Activated naive CD8-positive, alpha-beta T cell (primary cell): ENCODE data around the gene PEAR1.

ENCODE experiments used
- H3K27ac Mint-ChIP-seq: one replicate; pipeline ENCODE4 v1.8.0; 2021; ENCODE audit warnings: mixed read lengths
- H3K27me3 Mint-ChIP-seq: one replicate; pipeline ENCODE4 v1.8.0; 2021; ENCODE audit warnings: mixed read lengths
- H3K36me3 Mint-ChIP-seq: one replicate; pipeline ENCODE4 v1.8.0; 2021; ENCODE audit warnings: mixed read lengths
- H3K4me1 Mint-ChIP-seq: one replicate; pipeline ENCODE4 v1.8.0; 2021; ENCODE audit warnings: low read depth, mixed read lengths
- H3K4me3 Mint-ChIP-seq: one replicate; pipeline ENCODE4 v1.8.0; 2021; ENCODE audit warnings: mild to moderate bottlenecking, mixed read lengths
- H3K9me3 Mint-ChIP-seq: one replicate; pipeline ENCODE4 v1.8.0; 2021; ENCODE audit warnings: low read depth, mixed read lengths

PEAR1 gene

DNA sequence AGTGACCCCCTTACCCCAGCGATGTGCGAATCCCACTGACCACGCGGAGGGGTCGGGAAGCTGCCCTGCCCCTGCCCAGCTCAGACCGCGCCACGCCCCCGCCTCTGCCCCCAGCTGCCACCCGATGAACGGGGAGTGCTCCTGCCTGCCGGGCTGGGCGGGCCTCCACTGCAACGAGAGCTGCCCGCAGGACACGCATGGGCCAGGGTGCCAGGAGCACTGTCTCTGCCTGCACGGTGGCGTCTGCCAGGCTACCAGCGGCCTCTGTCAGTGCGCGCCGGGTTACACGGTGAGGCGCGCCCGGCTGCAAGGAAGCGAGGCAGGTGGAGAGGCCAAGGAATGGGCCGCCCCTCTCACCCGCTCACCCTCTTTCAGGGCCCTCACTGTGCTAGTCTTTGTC, 15.0 kb downstream of the PEAR1 start:
- no peak overlapping the region for H3K27ac Mint-ChIP-seq
- no peaks in the 10 kb centered on the region for H3K27me3 Mint-ChIP-seq
- H3K9me3 Mint-ChIP-seq: no peaks in the 10 kb centered on the region
- H3K36me3 Mint-ChIP-seq: no peaks in the 10 kb centered on the region
- H3K4me1 Mint-ChIP-seq: no peaks in the 10 kb centered on the region
- no peak overlapping the region for H3K4me3 Mint-ChIP-seq

DNA sequence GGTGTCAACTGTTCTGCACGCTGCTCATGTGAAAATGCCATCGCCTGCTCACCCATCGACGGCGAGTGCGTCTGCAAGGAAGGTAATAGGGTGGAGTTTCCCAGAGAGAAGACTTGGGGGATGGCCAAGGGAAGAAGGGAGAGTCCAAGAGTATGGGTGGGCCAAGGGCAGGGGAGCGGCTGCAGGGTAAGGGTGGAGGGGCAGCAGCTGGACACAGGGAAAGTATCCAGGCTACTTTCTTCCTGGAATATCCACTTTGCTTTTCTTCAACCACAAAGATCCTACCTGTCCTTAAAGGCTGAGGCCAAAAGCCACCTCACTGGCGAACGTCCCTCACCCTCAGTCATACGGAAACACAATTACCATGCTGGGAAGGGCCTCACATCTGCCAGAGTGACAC, 15.4 kb downstream of the PEAR1 start:
- Mint-ChIP-seq H3K27me3 (no peaks in the 10 kb centered on the region), H3K9me3 (no peaks in the 10 kb centered on the region), H3K36me3 (no peaks in the 10 kb centered on the region), H3K27ac (no peak overlapping the region), H3K4me1 (no peaks in the 10 kb centered on the region), H3K4me3 (no peak overlapping the region)

DNA sequence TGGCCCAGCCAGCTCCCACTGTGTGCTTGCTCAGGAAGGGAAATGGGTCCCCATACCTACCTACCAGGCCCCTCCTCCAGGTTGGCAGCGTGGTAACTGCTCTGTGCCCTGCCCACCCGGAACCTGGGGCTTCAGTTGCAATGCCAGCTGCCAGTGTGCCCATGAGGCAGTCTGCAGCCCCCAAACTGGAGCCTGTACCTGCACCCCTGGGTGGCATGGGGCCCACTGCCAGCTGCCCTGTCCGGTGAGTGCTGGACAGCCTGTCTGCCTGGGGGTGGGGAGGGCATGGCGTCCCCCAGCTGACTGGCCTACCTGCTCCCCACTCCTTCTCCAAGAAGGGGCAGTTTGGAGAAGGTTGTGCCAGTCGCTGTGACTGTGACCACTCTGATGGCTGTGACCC, 16.2 kb downstream of the PEAR1 start:
- Mint-ChIP-seq H3K4me3 (no peak overlapping the region), H3K36me3 (no peaks in the 10 kb centered on the region), H3K9me3 (no peaks in the 10 kb centered on the region), H3K4me1 (no peaks in the 10 kb centered on the region), H3K27me3 (peaks cover under 1% of the 10 kb centered on the region), H3K27ac (no peak overlapping the region)

DNA sequence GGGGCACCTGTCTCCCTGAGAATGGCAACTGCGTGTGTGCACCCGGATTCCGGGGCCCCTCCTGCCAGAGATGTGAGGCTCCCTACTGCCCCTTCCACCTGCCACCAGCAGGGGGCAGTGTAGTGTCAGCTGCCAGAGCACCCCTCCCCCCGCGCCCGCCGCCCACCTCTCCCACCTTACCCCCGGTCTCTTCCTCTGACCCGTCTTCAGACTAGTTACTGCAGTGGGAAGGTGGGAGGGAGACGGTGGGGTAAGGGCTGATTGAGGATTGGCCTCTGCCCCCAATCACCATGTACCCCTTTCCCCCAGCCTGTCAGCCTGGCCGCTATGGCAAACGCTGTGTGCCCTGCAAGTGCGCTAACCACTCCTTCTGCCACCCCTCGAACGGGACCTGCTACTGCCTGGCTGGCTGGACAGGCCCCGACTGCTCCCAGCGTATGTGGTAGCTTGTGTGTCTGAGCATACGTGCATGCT, 16.8 kb downstream of the PEAR1 start:
- no peaks in the 10 kb centered on the region for H3K4me1 Mint-ChIP-seq
- peaks cover 3% of the 10 kb centered on the region for H3K27me3 Mint-ChIP-seq
- H3K36me3 Mint-ChIP-seq: no peaks in the 10 kb centered on the region
- H3K27ac Mint-ChIP-seq: no peak overlapping the region
- H3K4me3 Mint-ChIP-seq: no peak overlapping the region
- H3K9me3 Mint-ChIP-seq: no peaks in the 10 kb centered on the region

DNA sequence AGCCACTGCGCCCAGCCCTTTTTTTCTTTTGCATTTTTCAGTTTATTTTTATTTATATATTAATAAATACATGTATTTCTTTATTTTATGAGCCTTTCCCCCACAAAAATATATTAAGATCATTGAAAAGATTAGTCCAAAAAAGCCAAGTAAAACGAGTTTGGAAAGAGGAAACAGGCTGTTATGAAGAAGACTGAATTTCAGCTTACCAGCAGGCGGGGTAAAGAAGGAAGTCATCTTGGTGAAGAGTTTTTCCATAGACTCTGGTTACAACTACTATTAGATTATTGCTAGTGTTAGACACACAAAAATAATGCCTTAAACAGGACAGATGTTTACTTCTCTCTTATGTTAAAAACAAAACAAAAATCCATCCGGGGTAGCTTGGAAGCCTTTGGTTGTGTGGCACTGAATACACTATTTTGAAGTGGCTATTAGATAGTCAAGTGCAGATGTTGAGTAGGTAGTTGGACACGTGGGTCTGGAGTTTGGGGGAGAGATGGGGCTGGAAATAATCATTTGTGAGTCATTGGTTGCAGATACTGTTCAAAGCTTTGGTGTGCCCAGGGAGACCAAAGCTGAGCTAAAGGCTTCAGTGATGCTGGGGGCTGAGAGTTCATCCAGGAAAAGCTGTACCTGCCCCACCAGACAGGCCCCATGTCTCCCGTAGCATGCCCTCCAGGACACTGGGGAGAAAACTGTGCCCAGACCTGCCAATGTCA, 18.2 kb downstream of the PEAR1 start:
- H3K4me3 Mint-ChIP-seq: no peak overlapping the region
- no peaks in the 10 kb centered on the region for H3K36me3 Mint-ChIP-seq
- H3K27ac Mint-ChIP-seq: no peak overlapping the region
- H3K27me3 Mint-ChIP-seq: peaks cover 6% of the 10 kb centered on the region
- no peaks in the 10 kb centered on the region for H3K9me3 Mint-ChIP-seq
- no peaks in the 10 kb centered on the region for H3K4me1 Mint-ChIP-seq

DNA sequence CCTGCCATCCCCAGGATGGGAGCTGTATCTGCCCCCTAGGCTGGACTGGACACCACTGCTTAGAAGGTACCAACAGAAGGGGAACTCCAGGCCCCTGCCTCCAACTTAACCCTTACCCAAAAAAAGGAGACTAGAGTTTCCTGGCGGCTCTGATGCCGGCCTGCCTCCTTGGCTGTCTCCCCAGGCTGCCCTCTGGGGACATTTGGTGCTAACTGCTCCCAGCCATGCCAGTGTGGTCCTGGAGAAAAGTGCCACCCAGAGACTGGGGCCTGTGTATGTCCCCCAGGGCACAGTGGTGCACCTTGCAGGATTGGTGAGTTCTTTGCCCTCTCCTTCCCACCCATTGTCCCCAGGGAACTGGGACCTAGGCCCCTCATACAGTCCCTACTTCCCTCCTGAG, 18.8 kb downstream of the PEAR1 start:
- H3K36me3 Mint-ChIP-seq: no peaks in the 10 kb centered on the region
- no peaks in the 10 kb centered on the region for H3K4me1 Mint-ChIP-seq
- no peak overlapping the region for H3K27ac Mint-ChIP-seq
- H3K4me3 Mint-ChIP-seq: no peak overlapping the region
- H3K9me3 Mint-ChIP-seq: no peaks in the 10 kb centered on the region
- H3K27me3 Mint-ChIP-seq: peaks cover 10% of the 10 kb centered on the region

DNA sequence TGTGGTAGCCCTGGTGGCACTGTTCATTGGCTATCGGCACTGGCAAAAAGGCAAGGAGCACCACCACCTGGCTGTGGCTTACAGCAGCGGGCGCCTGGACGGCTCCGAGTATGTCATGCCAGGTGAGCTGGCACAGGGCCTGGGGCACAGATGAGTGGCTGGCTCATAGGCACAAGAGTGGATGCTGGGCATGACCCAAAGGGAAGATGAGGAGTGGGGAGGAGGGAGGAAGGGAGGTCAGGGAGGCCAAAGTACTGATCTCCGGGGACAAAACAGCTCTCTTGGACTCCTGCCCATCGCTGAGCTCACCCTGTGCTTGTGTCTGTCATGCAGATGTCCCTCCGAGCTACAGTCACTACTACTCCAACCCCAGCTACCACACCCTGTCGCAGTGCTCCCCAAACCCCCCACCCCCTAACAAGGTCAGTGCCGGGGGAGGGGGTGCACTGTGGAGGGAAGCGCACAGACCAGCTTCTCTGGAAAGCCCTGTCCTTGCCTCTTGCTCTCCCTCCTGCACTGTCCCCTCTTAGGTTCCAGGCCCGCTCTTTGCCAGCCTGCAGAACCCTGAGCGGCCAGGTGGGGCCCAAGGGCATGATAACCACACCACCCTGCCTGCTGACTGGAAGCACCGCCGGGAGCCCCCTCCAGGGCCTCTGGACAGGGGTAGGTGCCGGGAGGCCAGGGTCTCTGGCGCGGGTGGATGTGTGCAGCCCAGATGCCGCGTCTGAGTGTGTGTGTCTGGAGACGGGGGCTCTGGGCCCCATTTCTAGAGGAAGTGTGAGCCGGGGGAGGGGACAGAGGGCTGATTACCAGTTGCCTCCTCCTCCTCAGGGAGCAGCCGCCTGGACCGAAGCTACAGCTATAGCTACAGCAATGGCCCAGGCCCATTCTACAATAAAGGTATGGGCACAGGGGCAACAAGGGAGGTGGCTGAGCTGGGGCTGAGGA, 19.6 kb downstream of the PEAR1 start:
- Mint-ChIP-seq H3K9me3 (no peaks in the 10 kb centered on the region), H3K4me3 (no peak overlapping the region), H3K27ac (no peak overlapping the region), H3K4me1 (no peaks in the 10 kb centered on the region), H3K27me3 (peaks cover 12% of the 10 kb centered on the region), H3K36me3 (no peaks in the 10 kb centered on the region)

DNA sequence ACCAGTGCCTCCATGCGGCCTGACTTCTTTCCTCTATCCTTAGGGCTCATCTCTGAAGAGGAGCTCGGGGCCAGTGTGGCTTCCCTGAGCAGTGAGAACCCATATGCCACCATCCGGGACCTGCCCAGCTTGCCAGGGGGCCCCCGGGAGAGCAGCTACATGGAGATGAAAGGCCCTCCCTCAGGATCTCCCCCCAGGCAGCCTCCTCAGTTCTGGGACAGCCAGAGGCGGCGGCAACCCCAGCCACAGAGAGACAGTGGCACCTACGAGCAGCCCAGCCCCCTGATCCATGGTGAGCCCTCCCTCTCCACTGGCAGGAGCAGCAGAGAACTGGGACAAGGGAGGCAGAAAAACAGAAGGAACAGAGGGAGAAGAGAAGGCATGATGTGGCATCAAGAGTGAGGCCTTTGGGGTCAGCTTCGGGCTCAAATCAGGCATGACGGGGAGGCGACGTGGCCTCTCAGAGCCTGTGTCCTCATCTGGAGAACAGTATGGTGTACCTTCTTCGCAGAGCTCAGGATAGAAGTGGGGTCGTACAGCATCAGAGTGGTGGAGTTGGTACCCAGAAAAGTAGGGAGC, 20.4 kb downstream of the PEAR1 start:
- Mint-ChIP-seq H3K4me1 (no peaks in the 10 kb centered on the region), H3K4me3 (no peak overlapping the region), H3K9me3 (no peaks in the 10 kb centered on the region), H3K27me3 (peaks cover 17% of the 10 kb centered on the region), H3K36me3 (no peaks in the 10 kb centered on the region), H3K27ac (no peak overlapping the region)

DNA sequence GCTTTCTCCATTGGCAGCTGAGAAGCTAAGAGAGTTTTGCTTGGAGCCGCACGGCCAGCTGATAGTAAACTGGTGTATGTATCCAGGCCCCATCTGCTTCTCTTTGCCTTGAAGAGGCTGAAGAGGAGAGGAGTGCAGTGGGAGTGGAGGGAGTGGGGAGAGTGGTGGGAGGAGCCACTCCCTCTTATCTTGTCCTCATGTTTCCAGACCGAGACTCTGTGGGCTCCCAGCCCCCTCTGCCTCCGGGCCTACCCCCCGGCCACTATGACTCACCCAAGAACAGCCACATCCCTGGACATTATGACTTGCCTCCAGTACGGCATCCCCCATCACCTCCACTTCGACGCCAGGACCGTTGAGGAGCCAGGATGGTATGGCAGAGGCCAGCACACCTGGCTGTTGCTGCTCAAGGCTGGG, 20.9 kb downstream of the PEAR1 start:
- no peaks in the 10 kb centered on the region for H3K9me3 Mint-ChIP-seq
- H3K4me3 Mint-ChIP-seq: no peak overlapping the region
- no peaks in the 10 kb centered on the region for H3K4me1 Mint-ChIP-seq
- no peak overlapping the region for H3K27ac Mint-ChIP-seq
- peaks cover 20% of the 10 kb centered on the region for H3K27me3 Mint-ChIP-seq
- no peaks in the 10 kb centered on the region for H3K36me3 Mint-ChIP-seq

DNA sequence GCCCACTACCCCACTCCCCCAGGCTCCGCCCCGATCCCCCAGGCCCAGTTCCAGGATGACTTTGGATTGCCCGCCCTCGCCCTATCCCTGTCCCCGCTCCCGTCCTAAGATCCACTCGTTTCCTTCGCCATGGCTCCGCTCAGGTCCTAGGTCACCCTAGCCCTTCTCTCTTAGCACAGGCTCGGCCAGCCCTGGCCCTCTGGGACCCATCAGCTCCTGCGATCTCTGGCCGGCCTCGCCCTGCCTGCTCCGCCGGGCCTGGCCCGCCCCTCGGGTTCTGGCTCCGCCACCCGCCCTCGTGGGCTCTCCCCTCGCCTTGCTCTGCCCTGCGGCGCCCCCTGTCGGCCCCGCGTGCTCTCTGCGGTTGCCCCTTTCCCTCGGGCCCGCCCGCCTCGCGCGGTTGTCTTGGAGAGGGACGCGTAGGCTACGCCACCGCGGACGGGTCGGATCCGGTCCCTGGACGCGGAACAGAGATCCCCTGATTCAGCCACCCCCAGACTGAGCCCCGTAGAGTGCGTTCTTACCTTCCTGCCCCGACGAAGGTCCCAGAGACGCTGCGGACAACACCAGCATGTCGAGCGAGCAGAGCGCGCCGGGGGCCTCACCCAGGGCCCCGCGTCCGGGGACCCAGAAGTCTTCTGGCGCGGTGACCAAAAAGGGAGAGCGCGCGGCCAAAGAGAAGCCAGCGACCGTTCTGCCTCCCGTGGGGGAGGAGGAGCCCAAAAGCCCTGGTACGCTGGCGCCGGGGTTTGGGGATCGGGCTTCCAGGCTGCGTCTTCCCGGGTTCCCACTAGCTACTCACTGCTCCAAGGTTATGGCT, 26.9 kb downstream of the PEAR1 start, which contains the start of gene LRRC71:
Gene LRRC71 (plus strand): TSS at position 400 of the 820 bp plus-strand sequence. CDS start 172 bp downstream, at position 572.
- peak within 1 kb of the TSS; percentile 40 for H3K4me3 Mint-ChIP-seq
- no peak within 1 kb of the TSS for H3K27ac Mint-ChIP-seq
- H3K4me1 Mint-ChIP-seq: peaks cover 11% of the 10 kb centered on the region
- H3K36me3 Mint-ChIP-seq: no peaks in the 10 kb centered on the region
- no peaks in the 10 kb centered on the region for H3K9me3 Mint-ChIP-seq
- peaks cover 44% of the 10 kb centered on the region for H3K27me3 Mint-ChIP-seq

DNA sequence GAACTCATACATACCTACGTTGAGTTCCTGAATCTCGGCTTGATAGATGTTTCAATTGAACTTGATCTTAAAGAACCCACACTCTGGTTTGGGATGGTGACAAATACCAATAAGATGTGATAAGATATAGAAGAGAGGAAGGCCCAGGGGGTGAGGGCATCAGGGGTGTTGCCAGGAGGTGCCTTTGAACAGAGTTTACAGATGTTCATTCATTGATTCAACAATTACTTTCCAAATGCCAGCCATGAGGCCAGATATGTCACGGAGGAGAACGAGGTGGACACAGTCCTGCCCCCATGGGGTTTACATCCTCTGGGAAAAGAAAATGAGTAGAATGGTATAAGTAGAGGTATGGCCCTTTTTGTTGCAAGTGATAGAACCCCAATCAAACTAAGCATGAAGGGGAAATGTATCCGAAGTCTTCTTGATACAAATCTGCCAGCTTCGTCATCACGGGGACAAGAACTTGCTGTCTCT, 27.6 kb downstream of the PEAR1 start:
- no peak overlapping the region for H3K4me3 Mint-ChIP-seq
- H3K36me3 Mint-ChIP-seq: no peaks in the 10 kb centered on the region
- H3K27ac Mint-ChIP-seq: no peak overlapping the region

DNA sequence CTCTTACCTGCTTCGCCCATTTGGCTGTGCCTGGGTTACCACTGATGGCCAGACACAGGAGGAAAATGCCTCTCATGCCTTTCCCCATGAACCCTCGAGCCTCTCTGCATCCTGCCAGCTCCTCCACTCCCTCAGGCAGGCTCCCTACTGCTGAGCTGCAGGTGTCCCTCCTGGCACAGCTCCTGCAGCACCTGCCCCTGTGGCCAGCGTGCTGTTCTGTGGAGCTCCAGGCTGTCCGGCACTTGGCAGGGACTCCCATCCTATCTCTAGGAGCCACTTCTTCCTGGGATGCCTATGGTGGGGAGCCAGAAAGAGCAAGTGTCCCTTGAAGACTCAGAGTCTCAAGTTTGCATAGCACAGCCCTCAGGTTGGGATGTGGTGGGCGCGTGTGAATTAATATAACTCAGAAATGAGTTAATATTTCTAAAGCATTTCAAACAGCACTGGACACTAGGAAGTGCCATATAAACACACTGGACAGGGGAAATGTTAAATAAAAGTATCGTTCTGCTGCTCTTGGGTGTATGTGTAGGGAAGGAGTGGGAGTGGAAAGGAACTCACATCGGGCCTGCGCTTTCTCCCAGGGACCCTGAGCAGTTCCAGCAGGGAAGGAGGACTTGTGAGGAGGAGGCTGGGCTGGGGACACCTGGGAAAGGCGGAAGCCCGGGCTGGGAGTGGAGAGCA, 29.6 kb downstream of the PEAR1 start:
- Mint-ChIP-seq H3K4me1 (peaks cover 28% of the 10 kb centered on the region), H3K27me3 (peaks cover 51% of the 10 kb centered on the region), H3K36me3 (no peaks in the 10 kb centered on the region), H3K4me3 (peak overlapping the region; percentile 74), H3K9me3 (no peaks in the 10 kb centered on the region), H3K27ac (no peak overlapping the region)

More for the DNA sequence above, 27.6 kb downstream of the PEAR1 start:
- Mint-ChIP-seq H3K4me1 (peaks cover 15% of the 10 kb centered on the region), H3K9me3 (no peaks in the 10 kb centered on the region), H3K27me3 (peaks cover 46% of the 10 kb centered on the region)

DNA sequence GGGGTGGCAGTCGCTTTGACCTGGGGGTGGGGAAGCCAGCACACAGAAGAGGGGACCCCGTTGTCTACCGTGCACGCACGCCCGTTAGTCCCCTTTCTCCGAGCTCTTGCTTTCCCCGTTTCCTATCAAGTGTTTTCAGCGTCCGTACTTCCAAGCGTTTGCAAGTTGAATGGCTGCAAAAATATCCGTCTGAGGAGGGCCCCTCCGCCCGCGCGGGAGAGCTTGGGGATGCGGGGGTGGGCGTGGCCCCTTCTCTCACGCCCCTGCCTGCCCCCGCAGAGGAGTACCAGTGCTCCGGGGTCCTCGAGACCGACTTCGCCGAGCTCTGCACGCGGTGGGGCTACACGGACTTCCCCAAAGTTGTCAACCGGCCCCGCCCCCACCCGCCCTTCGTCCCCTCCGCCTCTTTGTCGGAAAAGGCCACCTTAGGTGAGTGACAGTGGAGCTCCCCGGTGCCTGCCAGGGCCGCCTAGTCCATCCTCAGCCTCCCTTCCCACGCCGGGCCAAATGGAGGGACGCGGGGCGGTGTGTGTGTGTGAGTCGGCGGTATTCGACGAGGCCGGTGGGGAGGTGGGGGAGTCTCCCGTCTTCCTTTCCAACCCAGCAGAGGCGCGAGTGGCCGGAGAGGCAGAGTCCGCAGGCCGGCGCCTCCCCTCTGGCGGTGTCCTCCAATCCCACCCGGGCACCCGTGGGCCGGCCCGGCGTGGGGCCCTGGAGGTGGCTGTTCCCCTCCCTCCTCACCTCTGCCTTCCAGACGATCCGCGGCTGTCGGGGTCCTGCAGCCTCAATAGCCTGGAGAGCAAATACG, 30.4 kb downstream of the PEAR1 start:
- Mint-ChIP-seq H3K27me3 (peaks cover 49% of the 10 kb centered on the region), H3K9me3 (no peaks in the 10 kb centered on the region), H3K36me3 (no peaks in the 10 kb centered on the region), H3K4me3 (no peak overlapping the region), H3K4me1 (peaks cover 31% of the 10 kb centered on the region), H3K27ac (no peak overlapping the region)
